ENCODE data around the gene BCLAF1. TPM values are rescaled to one million over a fixed set of nuclear protein-coding genes. Genes with fewer than 3 reads are reported as not detected.

BCLAF1 gene, protein sequence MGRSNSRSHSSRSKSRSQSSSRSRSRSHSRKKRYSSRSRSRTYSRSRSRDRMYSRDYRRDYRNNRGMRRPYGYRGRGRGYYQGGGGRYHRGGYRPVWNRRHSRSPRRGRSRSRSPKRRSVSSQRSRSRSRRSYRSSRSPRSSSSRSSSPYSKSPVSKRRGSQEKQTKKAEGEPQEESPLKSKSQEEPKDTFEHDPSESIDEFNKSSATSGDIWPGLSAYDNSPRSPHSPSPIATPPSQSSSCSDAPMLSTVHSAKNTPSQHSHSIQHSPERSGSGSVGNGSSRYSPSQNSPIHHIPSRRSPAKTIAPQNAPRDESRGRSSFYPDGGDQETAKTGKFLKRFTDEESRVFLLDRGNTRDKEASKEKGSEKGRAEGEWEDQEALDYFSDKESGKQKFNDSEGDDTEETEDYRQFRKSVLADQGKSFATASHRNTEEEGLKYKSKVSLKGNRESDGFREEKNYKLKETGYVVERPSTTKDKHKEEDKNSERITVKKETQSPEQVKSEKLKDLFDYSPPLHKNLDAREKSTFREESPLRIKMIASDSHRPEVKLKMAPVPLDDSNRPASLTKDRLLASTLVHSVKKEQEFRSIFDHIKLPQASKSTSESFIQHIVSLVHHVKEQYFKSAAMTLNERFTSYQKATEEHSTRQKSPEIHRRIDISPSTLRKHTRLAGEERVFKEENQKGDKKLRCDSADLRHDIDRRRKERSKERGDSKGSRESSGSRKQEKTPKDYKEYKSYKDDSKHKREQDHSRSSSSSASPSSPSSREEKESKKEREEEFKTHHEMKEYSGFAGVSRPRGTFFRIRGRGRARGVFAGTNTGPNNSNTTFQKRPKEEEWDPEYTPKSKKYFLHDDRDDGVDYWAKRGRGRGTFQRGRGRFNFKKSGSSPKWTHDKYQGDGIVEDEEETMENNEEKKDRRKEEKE
- 86.4 and 140 TPM in 2 replicates for total RNA-seq

DNA sequence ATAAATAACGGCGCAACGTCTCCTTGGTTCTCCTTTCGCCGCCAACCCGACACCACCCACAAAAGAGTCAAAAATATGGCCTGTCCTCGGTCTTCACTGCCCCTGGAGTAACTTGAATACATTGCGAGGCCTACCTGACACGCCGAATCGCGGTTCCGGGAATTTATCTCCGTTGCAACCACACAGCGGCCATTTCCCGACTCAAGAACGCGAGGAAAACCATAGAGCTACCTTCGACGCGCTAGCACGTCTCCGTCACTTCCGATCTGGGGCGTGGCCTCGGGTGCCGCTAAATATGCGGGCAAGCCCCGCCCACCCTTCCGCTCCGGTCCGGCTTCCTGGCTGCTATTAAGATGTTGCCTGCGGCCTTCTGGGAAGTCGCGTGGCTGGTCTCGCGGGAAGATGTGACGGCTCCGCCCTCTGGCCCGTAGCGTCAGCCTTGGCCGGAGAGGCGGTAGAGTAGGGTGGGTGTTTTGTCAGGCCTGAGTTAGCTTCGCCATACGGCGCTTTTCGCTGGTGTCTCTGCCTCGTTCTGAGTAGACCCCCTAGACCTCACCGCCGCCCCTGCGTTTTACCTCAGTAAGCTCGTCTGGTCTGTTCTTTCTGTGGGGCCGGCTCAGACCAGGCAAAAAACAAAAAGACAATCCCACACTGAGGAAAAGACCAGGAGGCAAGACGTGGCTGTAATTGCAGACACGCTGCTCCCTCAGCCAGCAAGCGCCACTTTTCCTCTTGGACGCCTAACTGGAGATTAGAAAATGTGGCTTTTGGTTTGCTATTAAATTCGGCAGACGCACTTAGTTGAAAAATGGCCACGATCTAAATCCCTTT lies at the start of gene BCLAF1:
Gene BCLAF1 (minus strand): TSS at position 268 of the 831 bp plus-strand sequence. CDS start 9,980 bp downstream, outside the sequence.

DNA sequence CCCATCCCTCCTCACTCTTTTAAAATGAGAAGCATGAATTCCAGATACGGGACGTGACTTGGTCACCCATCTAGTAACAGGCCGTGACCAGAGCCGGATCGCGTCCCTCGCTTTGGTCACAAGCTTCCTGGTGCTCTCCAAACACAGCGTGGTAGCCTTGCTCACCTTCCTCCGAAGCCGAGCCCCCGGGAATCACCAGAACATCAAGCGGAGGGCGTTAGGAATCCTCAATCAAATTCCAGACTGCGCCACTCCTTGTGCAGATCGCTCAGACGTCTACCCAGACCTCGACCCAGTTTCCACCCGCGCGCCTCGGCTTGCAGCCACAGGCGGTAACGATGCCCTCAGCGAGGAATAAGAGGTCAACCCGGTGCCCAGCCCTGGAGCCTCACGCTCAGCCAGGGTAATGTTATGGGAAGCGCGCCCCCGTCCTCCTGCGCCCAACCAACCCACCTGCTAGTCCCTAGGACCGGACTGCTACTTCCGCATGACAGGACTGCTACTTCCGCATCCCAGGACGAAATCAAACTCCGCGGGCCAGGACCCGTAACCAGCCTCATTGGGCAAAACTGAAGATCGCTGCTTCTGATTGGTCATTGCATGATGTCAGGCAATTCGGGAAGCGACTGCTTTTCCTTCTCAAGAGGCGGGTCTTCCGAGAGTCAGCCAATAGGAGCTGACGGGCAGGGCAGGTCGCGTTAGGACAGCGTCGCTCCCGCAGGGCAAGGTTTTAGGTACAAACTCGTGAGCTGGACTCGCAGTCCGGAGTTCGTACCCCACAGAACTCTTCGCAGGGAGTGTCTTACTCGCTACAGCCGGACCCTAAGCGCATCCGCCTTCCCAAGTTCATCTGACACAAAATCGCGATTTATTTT lies 39.6 kb downstream of the BCLAF1 start, which contains the start of gene MTFR2:
Gene MTFR2 (minus strand): TSS at position 501 of the 875 bp plus-strand sequence. CDS start 1,212 bp downstream, outside the sequence.

Other genes starting within 250 kb of the BCLAF1 start
- 0.30 and 2.4 TPM in 2 replicates for gene MTFR2, start 39.5 kb downstream of the BCLAF1 start, total RNA-seq

Measured in smooth muscle cell of the umbilical artery (primary cell).